DOHH2 (cell line): ENCODE results near the gene RIPK3.

Experiments used
- H3F3A ChIP-seq: fragments of 200-600 bp; sonication (generic), shearing (Covaris generic); 2 replicates; pipeline ENCODE4 v1.6.0; 2016; ENCODE audit warnings: antibody characterized with exemption, mild to moderate bottlenecking; ENCODE audit not compliant: control insufficient read depth, insufficient read depth
- H3K27ac ChIP-seq: fragments of 200-600 bp; sonication (generic); 2 replicates; pipeline ENCODE4 v1.5.1; 2014; ENCODE audit warnings: low read depth, mild to moderate bottlenecking, low read length, moderate library complexity
- H3K27me3 ChIP-seq: fragments of 200-600 bp; sonication (generic); 2 replicates; pipeline ENCODE4 v1.6.1; 2014; ENCODE audit warnings: mild to moderate bottlenecking, low read length, mixed read lengths; ENCODE audit not compliant: control insufficient read depth
- H3K36me3 ChIP-seq: fragments of 200-600 bp; sonication (generic); 2 replicates; pipeline ENCODE4 v1.6.1; 2014; ENCODE audit warnings: mild to moderate bottlenecking, low read length, moderate library complexity, mixed read lengths; ENCODE audit not compliant: control insufficient read depth
- H3K4me1 ChIP-seq: fragments of 200-600 bp; sonication (generic); 2 replicates; pipeline ENCODE4 v1.6.1; 2014; ENCODE audit warnings: mild to moderate bottlenecking, low read length, mixed read lengths; ENCODE audit not compliant: control insufficient read depth
- H3K4me2 ChIP-seq: fragments of 200-600 bp; sonication (generic); 2 replicates; pipeline ENCODE4 v1.6.0; 2014; ENCODE audit warnings: mild to moderate bottlenecking, low read length, moderate library complexity
- H3K4me3 ChIP-seq: fragments of 200-600 bp; sonication (generic); 2 replicates; pipeline ENCODE4 v1.5.1; 2014; ENCODE audit warnings: mild to moderate bottlenecking, low read length, mixed read lengths
- H3K79me2 ChIP-seq: fragments of 200-600 bp; sonication (generic); 2 replicates; pipeline ENCODE4 v1.6.1; 2014; ENCODE audit warnings: mild to moderate bottlenecking, low read length, mixed read lengths; ENCODE audit not compliant: control insufficient read depth
- H3K9me2 ChIP-seq: fragments of 200-600 bp; sonication (generic); replicated peaks from 2 replicates; pipeline ENCODE4 v1.6.1; 2014; ENCODE audit warnings: mild to moderate bottlenecking, low read length, mixed read lengths; ENCODE audit not compliant: control insufficient read depth
- H3K9me3 ChIP-seq: fragments of 200-600 bp; sonication (generic); 2 replicates; pipeline ENCODE4 v1.6.1; 2014; ENCODE audit warnings: antibody characterized with exemption, low read length, mixed read lengths; ENCODE audit not compliant: control insufficient read depth, insufficient read depth
- H4K20me1 ChIP-seq: fragments of 200-600 bp; sonication (generic); 2 replicates; pipeline ENCODE4 v1.6.0; 2014; ENCODE audit warnings: low read depth, mild to moderate bottlenecking, antibody characterized with exemption, low read length, moderate library complexity; ENCODE audit not compliant: control insufficient read depth, insufficient read depth
- EZH2phosphoT487 ChIP-seq: fragments of 200-600 bp; sonication (generic); IDR thresholded peaks from 2 replicates; pipeline ENCODE4 v1.6.1; 2017; ENCODE audit warnings: borderline replicate concordance, mild to moderate bottlenecking, antibody characterized with exemption, low read length, moderate library complexity, mixed read lengths
- TF ChIP-seq, protein P1 (sequence below): fragments of 200-600 bp; sonication (generic); IDR thresholded peaks from one replicate; pipeline ENCODE4 v1.5.1; 2014; ENCODE audit warnings: antibody characterized with exemption, mild to moderate bottlenecking, low read depth, low read length; ENCODE audit not compliant: poor library complexity, severe bottlenecking

The RIPK3 gene

DNA sequence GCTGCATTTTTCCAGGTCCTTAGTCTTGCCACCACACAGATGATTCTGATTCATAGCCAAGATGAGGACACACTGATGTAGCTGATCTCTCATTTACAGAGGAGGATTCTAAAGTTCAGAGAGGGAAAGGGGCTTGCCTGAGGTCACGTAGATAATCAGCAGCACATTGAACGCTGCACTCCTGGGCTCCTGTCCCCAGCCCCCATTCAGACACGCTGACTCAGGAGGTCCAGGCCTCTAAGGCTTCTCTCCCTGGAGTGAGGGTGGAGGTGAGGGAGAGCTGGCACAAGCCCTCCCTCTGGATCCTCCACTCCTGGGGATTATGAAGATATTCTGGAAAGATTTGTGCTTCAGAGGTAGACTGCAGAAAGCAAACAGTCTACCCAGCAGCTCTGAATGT, 38.5 kb upstream of the RIPK3 start:
- Histone ChIP-seq H3K4me2 (no peak overlapping the region), H4K20me1 (no peaks in the 10 kb centered on the region)

DNA sequence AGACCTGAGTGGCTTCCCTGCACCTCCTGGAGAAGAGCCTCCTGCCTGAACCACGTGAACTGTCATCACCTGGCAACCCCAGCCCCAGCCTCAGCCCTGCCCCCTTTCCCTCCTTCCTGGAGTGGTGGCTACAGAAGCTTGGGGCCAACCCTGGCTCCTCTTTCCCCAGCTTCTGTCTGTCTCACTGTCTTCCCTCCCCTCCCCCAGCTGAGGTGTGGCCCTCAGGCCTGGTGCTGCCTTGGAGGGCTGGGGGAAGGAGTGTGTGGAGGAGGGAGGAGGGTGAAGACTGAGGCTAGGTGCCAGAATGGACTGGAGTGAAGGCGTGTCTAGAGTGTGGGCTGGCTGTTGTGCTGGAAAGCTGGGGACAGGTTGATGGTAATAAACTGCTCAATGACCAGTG, 37.9 kb upstream of the RIPK3 start:
- Histone ChIP-seq H3K9me2 (no peaks in the 10 kb centered on the region), H3F3A (no peaks in the 10 kb centered on the region), H3K36me3 (peaks cover 33% of the 10 kb centered on the region), H3K4me3 (no peak overlapping the region), H3K27ac (no peak overlapping the region), H3K9me3 (no peaks in the 10 kb centered on the region), H3K4me1 (no peaks in the 10 kb centered on the region), H3K79me2 (no peaks in the 10 kb centered on the region), H4K20me1 (no peaks in the 10 kb centered on the region), H3K27me3 (no peaks in the 10 kb centered on the region), H3K4me2 (no peak overlapping the region)
- TF ChIP-seq EZH2phosphoT487: no peak
- TF ChIP-seq, protein P1, sequence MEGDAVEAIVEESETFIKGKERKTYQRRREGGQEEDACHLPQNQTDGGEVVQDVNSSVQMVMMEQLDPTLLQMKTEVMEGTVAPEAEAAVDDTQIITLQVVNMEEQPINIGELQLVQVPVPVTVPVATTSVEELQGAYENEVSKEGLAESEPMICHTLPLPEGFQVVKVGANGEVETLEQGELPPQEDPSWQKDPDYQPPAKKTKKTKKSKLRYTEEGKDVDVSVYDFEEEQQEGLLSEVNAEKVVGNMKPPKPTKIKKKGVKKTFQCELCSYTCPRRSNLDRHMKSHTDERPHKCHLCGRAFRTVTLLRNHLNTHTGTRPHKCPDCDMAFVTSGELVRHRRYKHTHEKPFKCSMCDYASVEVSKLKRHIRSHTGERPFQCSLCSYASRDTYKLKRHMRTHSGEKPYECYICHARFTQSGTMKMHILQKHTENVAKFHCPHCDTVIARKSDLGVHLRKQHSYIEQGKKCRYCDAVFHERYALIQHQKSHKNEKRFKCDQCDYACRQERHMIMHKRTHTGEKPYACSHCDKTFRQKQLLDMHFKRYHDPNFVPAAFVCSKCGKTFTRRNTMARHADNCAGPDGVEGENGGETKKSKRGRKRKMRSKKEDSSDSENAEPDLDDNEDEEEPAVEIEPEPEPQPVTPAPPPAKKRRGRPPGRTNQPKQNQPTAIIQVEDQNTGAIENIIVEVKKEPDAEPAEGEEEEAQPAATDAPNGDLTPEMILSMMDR: no peak

More for the DNA sequence above, 38.5 kb upstream of the RIPK3 start:
- no peaks in the 10 kb centered on the region for H3K27me3 ChIP-seq
- H3F3A ChIP-seq: no peaks in the 10 kb centered on the region
- no peak overlapping the region for H3K27ac ChIP-seq
- H3K9me3 ChIP-seq: no peaks in the 10 kb centered on the region
- H3K79me2 ChIP-seq: no peaks in the 10 kb centered on the region
- no peaks in the 10 kb centered on the region for H3K9me2 ChIP-seq
- H3K36me3 ChIP-seq: peaks cover 26% of the 10 kb centered on the region
- H3K4me1 ChIP-seq: no peaks in the 10 kb centered on the region
- TF ChIP-seq EZH2phosphoT487: no peak
- TF ChIP-seq, protein P1: no peak
- H3K4me3 ChIP-seq: no peak overlapping the region

- Histone ChIP-seq H3K79me2 (no peaks in the 10 kb centered on the region), H3K4me1 (no peaks in the 10 kb centered on the region), H3F3A (no peaks in the 10 kb centered on the region), H3K27me3 (no peaks in the 10 kb centered on the region), H4K20me1 (no peaks in the 10 kb centered on the region), H3K4me2 (no peak overlapping the region), H3K4me3 (no peak overlapping the region), H3K9me2 (no peaks in the 10 kb centered on the region), H3K9me3 (no peaks in the 10 kb centered on the region), H3K27ac (no peak overlapping the region), H3K36me3 (peaks cover 38% of the 10 kb centered on the region)
- no peak for TF ChIP-seq EZH2phosphoT487
- TF ChIP-seq, protein P1: no peak
These were observed 37.3 kb upstream of the RIPK3 start for GRCh38 chr14:24377126-24377525.
